Stimulated activated CD8-positive, alpha-beta memory T cell treated with anti-CD3 and anti-CD28 coated beads, Interleukin-15, amount 100 ng/mL, for 1 hour (primary cell): Measurements from ENCODE around the gene SEMA4D.

Experiments used
- DNase-seq: peaks from one replicate; pipeline ENCODE4 v3.0.0-alpha.2; 2020; ENCODE audit warnings: low read depth

The SEMA4D gene

DNA sequence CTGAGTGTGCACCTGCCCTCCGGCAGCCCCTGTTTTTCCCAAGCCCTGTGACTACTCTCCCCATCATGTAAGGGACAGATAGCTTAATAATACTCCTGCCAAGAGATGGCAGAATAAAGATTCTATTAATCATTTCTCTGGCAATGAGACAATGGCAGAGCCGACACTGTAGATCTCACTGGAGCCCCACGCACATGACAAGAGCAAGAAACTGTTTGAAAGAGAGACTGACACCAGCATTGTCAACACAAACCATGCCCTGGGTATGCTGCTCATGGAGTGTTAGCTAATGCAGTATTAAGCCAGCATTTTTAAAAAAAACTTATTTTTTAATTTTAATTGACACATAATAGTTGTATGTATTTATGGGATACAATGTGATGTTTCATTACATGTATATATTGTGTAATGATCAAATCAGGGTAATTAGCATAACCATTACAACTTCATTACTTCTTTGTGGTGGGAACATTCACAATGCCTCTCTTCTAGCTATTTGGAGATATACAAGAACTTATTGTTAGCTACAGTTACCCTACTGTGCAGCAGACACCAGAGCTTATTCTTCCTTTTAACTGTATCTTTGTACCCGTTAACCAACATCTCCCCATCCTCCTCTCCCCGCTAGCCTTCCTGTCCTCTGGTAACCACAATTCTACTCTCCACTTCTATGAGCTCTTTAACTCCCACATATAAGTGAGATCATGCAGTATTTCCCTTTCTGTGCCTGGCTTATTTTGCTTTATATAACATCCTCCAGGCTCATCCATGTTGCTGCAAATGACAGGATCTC, 31.5 kb upstream of the SEMA4D start:
- no peak for DNase-seq

DNA sequence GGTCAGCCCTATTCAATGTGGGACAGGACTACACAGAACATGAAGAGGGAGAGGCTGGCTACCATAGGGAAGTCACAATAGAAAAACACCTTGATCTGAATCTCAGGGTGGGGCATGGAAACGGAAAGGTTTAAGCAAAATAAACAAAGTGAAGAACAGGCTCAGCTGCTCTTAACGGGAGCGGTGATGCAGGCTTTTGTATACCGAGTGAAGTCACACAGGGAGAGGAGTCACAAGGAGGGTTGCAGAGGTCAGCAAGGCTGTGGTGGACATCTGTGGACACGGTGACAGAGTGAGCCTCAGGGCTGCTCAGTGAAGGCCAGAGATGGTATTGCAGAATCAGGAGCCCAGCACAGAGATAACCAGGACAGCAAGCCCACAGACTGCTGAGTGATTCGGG, 30.6 kb upstream of the SEMA4D start:
- no peak for DNase-seq

- DNase-seq = no peak
Observed at GRCh38 chr9:89528131-89528530, 30.2 kb upstream of the SEMA4D start.

DNA sequence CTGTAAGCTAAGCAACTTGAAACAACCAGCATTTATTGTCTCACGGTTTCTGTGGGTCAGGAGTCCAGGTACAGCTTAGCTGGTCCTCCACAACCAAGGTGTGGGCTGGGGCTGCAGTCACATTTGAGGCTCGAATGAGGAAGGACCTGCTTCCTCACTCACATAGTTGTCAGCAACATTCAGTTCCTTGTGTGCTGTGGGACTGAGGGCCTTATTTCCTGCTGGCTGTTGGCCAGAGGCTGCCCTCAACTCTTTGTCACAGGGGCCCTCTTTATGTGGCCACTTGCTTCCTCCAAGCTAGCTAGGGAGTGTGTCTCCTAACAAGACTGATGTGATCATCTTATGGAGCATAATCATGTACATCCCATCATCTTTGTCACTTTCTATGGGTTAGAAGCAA, 29.2 kb upstream of the SEMA4D start:
- DNase-seq = no peak

- no peak for DNase-seq
Observed at GRCh38 chr9:89526667-89527066, 28.8 kb upstream of the SEMA4D start.

DNA sequence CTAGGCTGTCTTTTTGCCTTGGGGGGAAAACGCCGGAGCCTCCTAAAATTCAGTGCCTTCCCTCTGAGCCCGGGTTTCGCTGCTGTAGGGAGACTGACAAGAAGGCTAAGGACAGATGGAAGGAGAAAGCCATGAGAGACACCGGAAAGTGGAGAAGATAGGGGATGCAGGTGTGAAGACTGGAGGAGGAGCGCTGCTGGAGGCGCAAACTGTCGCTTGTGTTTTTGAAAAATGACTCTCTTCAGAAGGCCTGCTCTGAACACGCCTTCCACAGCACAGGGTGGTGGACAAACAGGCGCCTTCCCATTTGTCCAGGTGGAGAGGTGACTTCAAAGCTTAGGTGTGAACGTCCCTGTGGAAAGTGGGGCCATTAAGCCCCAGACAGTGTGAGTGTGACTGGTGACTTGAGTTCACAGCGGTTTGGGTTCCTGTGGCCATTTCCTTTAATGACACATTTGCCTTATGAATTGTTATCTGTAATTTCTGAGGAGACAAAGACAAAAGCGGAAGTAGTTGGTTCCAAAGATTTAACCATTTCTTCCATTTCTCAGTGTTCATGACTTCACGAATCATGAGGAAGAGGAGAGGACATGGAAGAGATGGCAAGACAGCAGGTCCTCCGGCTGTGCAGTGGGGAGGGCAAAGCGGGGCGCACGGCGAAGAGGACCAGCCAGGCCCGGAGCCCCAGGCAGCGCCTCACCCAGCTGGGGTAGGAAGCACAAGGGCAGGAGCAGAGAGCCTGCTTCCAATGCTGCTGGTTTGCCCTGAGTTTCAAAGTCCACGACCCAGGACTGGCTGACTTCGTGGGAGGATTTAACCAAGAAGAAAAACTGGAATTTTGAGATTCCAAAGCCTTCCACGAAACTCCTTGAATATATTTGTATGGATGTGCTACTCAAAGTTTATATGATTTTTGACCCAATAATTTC, 27.8 kb upstream of the SEMA4D start:
- DNase-seq = no peak

DNA sequence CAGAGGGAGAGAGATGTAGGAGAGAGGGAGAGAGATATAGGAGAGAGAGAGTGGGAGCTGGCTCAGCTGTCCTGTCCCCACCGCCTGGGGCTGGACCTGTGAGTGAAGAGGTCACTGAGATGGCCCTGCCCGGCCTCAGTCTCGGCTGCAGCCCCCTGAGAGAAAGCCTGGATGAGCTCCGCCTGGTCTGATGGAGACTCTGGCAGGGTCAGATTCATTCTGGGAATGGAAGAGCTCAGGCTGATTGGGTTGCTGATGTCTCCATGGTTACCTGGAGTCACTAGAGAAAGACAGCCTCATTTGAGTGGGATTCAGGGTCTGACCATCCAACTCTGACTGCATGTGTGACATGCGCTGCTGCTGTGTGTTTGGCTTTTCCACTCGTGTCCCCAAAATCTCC, 27.1 kb upstream of the SEMA4D start:
- no peak for DNase-seq

GRCh38 chr9:89523948-89524347, 26.0 kb upstream of the SEMA4D start:
- no peak for DNase-seq

GRCh38 chr9:89522959-89523285, 25.0 kb upstream of the SEMA4D start:
- DNase-seq = no peak

DNA sequence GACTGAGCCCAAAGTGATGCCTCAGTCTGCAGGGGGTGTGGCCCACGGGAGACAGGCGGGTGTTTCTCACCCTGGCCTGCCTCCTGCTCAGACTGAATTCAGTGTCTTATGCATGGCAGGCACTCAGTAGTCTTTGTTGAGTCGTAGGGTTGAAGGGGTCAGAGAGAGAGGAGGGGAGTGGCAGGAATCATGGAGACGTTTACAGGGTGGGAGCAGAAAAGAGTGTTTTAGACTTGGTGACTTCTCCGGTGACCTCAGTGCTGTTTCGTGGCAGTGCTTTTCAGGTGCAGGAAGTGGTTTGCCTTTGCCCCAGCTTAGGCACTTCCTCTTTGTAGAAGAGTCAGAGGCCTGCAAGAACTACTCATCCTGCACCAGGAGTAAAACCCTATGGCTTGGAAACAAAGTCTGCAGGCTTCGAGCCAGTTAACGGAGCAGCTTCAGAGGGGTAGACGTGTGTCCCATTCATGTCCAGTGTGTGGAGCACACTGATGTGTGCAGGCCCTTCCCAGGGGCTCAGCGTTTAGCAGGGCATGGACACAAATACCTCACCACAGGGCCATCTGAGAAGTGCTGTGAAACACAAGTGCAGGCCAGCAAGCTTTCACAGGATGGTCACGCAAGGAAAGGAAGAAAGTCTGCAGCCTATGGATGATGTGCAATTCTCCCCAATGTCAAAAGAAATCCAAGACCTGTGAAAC, 24.5 kb upstream of the SEMA4D start:
- DNase-seq = peak; percentile 47

DNA sequence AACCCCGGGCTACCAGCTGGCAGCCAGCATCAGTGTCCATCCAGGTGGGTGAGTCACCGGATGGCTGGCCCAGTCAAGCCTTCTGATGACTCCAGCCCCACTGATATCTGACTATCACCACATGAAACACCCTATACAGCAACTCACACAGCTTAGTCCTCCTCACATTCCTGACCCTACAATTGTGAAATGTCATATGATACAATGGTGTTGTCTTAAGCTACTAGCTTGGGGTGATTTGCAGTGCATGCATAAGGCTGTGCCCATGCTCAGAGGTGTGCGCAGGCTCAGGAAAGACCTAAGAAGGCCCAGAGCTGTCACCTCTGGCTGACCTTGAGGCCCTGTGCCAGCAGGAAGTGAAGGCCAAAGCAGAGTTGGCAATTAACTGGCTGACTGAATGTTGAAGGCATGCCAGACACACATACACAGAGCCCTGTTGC, 21.5 kb upstream of the SEMA4D start:
- DNase-seq = no peak

DNA sequence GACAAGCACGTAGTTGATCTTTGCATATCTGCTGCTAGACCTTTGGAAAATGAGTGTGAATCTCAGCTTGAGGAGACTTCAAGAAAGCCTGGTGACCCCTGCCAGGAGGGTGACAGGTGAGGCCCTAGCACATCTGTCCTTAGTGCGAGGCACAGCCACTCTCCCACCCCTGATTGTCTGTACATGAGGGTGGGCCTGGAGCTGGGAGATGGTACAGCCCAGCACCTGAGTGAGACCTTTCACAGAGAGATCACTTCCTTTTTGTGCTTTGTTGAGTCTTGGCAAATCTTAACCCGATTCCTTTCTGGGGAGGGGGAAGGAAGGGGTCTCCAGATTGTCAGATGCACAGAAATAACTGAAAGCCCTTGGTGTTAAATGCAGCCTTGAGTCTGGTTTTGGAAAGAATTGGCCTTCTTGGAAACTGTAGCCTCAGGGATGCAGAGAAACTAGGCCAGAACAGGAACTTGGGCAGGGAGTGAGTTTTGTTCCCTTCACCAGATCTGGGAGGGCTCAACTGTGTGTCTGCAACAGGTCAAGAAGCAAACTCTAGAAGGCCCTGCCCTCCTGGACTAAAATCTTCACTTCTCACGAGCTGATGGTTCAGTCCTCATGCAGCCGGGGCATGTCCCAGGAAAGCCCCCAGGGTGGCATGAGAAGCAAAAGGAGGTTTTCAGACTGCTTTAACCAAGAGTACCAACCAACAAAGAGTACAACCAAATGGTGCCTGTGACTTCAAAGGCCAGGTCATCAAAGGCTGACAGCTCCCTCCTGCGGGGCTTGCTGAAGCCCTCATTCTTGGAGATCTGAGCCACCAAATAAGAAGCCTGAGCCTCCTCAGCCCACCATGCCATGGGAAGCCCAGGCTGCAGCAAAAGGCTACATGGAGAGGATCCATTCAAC, 20.8 kb upstream of the SEMA4D start:
- DNase-seq = no peak

GRCh38 chr9:89515416-89515815, 17.5 kb upstream of the SEMA4D start:
- DNase-seq = no peak

GRCh38 chr9:89514956-89515355, 17.0 kb upstream of the SEMA4D start:
- no peak for DNase-seq

DNA sequence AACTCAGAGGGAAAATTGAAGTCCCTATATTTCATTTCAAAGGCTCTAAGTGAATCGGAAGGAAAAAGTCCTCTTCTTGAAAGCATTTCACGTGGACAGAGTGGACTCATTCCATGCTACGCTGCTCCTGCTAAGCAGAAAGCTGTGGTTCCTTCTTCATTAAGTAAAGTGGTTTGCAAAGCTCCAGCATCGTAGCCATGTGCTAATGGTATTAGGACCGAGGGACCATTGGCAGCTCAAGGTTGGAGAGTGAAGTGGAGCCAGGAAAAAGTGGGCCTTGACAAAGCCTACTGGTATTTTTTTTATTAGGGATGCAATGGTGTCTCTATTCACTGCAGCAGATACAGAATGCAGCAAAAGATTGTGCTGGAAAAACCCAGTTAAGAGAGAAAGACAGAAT, 16.4 kb upstream of the SEMA4D start:
- DNase-seq = no peak

DNA sequence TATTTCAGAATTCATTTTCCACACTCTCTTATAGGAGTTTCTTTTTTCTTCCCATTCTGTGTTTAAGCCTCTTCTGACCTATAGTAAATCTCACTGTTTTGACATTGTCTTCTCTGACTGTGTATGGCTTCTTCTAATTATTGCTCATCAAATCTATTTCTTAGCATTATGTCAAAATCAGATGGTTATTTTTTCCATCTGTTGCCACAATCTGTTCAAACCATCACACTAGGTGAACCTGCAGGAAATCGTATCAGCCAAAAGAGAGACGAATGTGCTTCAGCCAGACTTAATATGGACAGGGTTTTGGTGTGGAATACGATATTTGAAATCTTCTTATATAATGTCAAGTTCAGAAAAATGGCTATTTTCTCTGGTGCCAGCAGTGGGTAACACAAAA, 15.9 kb upstream of the SEMA4D start:
- no peak for DNase-seq

DNA sequence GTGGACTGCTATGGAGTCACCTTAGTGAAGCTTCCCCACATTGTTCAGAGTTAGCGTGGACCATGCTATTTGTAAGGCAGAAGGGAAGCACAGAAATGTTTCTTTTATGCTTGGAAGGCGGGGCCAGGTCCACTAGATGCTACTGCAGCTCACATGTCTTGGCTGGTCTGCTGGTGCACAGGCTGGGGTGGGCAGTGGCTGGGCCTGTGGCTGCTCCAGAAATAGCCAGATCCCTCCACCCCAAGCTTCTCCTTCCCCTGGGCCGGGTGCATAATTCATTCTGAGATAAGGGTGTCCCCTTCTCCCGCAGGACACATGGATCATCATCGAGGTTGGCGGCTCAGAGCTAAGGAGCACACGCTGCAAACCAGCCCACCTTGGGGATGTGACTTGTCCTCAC, 14.5 kb upstream of the SEMA4D start:
- no peak for DNase-seq

DNA sequence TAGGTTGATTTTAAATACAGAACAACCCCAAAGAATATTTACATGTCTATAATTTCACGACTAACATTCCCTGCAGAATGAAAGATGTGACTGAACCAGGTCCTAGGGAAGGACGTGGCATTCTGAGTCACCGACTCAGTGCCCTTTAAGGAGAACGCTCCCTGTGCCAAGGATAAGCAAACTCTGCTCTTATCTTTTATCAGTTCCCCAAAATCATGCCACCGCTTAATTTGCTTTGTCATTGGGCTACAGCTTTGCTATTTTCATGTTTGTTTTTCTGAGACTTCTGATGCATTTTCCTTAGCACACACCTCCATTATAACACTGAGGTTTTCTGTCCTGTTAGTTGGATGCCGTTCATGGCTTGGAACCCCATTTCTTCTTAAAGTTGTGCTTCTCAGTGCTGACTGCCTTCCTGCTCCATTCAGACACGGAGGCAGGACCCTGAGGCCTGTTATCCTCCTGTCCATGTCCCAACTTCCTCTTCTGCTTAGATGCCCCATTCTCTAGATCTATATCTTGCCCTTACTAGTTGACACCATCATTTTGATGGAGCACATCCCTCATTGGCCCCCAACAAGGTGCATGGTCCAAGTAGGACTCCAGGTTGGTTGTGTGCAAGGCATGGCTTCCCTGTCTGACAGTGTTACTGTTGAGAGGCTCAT, 11.2 kb upstream of the SEMA4D start:
- DNase-seq = no peak

GRCh38 chr9:89505911-89506310, 8.0 kb upstream of the SEMA4D start:
- DNase-seq = no peak

- no peak for DNase-seq
Observed at GRCh38 chr9:89505048-89505447, 7.1 kb upstream of the SEMA4D start.

- DNase-seq = no peak
Observed at GRCh38 chr9:89502671-89503070, 4.8 kb upstream of the SEMA4D start.
